ENCODE results near the gene MC1R. TPM values are rescaled to one million over a fixed set of nuclear protein-coding genes. Genes with fewer than 3 reads are reported as not detected.

The MC1R gene
- total and polyA plus RNA-seq, 10 of the 15 experiments (the other 5 are each of a cell fraction or from before 2014, with no cell fraction given), result 0.06 to 2.3 (median 0.45) TPM

DNA sequence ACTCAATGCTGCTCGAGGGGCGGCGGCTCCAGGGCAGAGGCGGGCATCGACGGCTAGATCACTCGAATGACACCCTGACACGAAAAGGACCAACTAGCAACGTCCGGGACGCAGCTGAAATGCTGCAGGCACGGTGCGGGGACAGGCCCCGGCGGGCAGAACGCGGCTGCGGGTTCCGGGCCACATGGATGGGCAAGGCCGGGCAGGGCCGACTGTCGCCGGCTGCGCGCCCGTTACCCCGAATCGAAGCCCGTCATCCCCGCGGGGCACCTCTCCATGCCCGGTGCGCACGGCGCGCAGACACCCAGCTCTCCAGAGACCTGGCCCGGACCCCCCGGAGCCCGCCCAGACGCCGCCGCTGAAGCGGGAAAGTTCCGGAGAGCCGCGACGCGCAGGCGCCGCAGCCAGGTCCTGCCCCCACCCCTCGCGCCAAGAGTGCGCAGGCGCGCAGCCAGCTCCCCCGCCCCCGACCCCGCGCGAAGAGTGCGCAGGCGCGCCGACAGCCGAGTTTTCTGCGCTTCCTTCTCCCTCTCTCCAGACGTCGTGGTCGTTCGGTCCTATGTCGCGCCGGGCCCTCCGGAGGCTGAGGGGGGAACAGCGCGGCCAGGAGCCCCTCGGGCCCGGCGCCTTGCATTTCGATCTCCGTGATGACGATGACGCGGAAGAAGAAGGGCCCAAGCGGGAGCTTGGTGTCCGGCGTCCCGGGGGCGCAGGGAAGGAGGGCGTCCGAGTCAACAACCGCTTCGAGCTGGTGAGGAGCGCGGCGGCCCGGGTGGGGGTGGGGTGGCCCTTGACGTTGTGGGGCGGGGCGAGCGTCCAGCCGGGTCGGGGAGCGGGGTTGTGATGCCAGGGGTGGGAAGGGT is 45.3 kb upstream of the MC1R start, which contains the start of gene TCF25 (continued):
- no peak for TF ChIP-seq ZBTB33 (IDR thresholded peaks at IDR 0.05)
- TF ChIP-seq, protein P1, sequence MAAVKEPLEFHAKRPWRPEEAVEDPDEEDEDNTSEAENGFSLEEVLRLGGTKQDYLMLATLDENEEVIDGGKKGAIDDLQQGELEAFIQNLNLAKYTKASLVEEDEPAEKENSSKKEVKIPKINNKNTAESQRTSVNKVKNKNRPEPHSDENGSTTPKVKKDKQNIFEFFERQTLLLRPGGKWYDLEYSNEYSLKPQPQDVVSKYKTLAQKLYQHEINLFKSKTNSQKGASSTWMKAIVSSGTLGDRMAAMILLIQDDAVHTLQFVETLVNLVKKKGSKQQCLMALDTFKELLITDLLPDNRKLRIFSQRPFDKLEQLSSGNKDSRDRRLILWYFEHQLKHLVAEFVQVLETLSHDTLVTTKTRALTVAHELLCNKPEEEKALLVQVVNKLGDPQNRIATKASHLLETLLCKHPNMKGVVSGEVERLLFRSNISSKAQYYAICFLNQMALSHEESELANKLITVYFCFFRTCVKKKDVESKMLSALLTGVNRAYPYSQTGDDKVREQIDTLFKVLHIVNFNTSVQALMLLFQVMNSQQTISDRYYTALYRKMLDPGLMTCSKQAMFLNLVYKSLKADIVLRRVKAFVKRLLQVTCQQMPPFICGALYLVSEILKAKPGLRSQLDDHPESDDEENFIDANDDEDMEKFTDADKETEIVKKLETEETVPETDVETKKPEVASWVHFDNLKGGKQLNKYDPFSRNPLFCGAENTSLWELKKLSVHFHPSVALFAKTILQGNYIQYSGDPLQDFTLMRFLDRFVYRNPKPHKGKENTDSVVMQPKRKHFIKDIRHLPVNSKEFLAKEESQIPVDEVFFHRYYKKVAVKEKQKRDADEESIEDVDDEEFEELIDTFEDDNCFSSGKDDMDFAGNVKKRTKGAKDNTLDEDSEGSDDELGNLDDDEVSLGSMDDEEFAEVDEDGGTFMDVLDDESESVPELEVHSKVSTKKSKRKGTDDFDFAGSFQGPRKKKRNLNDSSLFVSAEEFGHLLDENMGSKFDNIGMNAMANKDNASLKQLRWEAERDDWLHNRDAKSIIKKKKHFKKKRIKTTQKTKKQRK (IDR thresholded peaks at IDR 0.05; ENCODE audit: low read depth, low read length), result no peak
- no peak for TF ChIP-seq RUNX3 (IDR thresholded peaks at IDR 0.05; ENCODE audit: low read length)
- no peak for TF ChIP-seq TCF7 (IDR thresholded peaks at IDR 0.05; ENCODE audit: borderline replicate concordance)
- TF ChIP-seq JUND (IDR thresholded peaks at IDR 0.05; ENCODE audit: low read depth, low read length), result no peak
- peak; percentile 3; the same call in 1 of the 2 replicates for TF ChIP-seq YY1 (IDR thresholded peaks at IDR 0.05; ENCODE audit: low read depth, low read length)
- TF ChIP-seq CBX5 (IDR thresholded peaks at IDR 0.05; ENCODE audit: low read depth), result no peak
- TF ChIP-seq ZNF207 (IDR thresholded peaks at IDR 0.05; ENCODE audit: borderline replicate concordance), result 0 out of 2 replicates have a peak, but pooled peaks have one; percentile 45
- TF ChIP-seq, protein P2, sequence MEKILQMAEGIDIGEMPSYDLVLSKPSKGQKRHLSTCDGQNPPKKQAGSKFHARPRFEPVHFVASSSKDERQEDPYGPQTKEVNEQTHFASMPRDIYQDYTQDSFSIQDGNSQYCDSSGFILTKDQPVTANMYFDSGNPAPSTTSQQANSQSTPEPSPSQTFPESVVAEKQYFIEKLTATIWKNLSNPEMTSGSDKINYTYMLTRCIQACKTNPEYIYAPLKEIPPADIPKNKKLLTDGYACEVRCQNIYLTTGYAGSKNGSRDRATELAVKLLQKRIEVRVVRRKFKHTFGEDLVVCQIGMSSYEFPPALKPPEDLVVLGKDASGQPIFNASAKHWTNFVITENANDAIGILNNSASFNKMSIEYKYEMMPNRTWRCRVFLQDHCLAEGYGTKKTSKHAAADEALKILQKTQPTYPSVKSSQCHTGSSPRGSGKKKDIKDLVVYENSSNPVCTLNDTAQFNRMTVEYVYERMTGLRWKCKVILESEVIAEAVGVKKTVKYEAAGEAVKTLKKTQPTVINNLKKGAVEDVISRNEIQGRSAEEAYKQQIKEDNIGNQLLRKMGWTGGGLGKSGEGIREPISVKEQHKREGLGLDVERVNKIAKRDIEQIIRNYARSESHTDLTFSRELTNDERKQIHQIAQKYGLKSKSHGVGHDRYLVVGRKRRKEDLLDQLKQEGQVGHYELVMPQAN (conservative IDR thresholded peaks at IDR 0.05), result peak; percentile 59
- TF ChIP-seq DPF2 (IDR thresholded peaks at IDR 0.05), result 0 out of 2 replicates have a peak, but pooled peaks have one; percentile 67
- TF ChIP-seq ESRRA (IDR thresholded peaks at IDR 0.05; ENCODE audit: low read length), result no peak
- TF ChIP-seq HDGF (IDR thresholded peaks at IDR 0.05), result no peak
- no peak for TF ChIP-seq SIN3A (IDR thresholded peaks at IDR 0.05; ENCODE audit: low read depth, low read length)
- 0 out of 2 replicates have a peak, but pooled peaks have one; percentile 10 for TF ChIP-seq CREM (IDR thresholded peaks at IDR 0.05; ENCODE audit: low read depth)
- 0 out of 2 replicates have a peak, but pooled peaks have one; percentile 15 for TF ChIP-seq E2F4 (IDR thresholded peaks at IDR 0.05; ENCODE audit: low read depth, low read length)
- TF ChIP-seq HCFC1 (IDR thresholded peaks at IDR 0.05; ENCODE audit: low read length), result 0 out of 2 replicates have a peak, but pooled peaks have one; percentile 16
- no peak for TF ChIP-seq SUZ12 (IDR thresholded peaks at IDR 0.05; ENCODE audit: unreplicated experiment)
- TF ChIP-seq MXI1 (IDR thresholded peaks at IDR 0.05; ENCODE audit: low read depth, low read length), result no peak; the same call in 1 of the 2 replicates
- TF ChIP-seq, protein P3, sequence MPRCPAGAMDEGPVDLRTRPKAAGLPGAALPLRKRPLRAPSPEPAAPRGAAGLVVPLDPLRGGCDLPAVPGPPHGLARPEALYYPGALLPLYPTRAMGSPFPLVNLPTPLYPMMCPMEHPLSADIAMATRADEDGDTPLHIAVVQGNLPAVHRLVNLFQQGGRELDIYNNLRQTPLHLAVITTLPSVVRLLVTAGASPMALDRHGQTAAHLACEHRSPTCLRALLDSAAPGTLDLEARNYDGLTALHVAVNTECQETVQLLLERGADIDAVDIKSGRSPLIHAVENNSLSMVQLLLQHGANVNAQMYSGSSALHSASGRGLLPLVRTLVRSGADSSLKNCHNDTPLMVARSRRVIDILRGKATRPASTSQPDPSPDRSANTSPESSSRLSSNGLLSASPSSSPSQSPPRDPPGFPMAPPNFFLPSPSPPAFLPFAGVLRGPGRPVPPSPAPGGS (IDR thresholded peaks at IDR 0.05; ENCODE audit: borderline replicate concordance, insufficient read depth, low read depth, low read length, poor library complexity, severe bottlenecking), result no peak
